ENCODE results near the gene GTF2H2C. TPM values are rescaled to one million over a fixed set of nuclear protein-coding genes. Genes with fewer than 3 reads are reported as not detected.

Gene GTF2H2C
- total RNA-seq, 4 donors from 2014 or later = 13.9 to 22.7 (median 16.3) TPM

- H3K27me3 ChIP-seq = no peaks in the 10 kb centered on the region
- 84% methylated on average over 7 of the region's 7 CpGs for WGBS
- no peak overlapping the region for H3K4me3 ChIP-seq
- H3K27ac ChIP-seq (replicated peaks in 1 of 4) = no peak overlapping the region
- no peaks in the 10 kb centered on the region for H3K9me3 ChIP-seq
- DNase-seq (ENCODE audit: extremely low spot score) = no peak
- TF ChIP-seq POLR2A (IDR thresholded peaks at IDR 0.05; ENCODE audit: low read depth) (no peak), EP300 (IDR thresholded peaks at IDR 0.05) (no peak), POLR2AphosphoS5 (IDR thresholded peaks at IDR 0.05) (no peak)
- TF ChIP-seq, protein P1, sequence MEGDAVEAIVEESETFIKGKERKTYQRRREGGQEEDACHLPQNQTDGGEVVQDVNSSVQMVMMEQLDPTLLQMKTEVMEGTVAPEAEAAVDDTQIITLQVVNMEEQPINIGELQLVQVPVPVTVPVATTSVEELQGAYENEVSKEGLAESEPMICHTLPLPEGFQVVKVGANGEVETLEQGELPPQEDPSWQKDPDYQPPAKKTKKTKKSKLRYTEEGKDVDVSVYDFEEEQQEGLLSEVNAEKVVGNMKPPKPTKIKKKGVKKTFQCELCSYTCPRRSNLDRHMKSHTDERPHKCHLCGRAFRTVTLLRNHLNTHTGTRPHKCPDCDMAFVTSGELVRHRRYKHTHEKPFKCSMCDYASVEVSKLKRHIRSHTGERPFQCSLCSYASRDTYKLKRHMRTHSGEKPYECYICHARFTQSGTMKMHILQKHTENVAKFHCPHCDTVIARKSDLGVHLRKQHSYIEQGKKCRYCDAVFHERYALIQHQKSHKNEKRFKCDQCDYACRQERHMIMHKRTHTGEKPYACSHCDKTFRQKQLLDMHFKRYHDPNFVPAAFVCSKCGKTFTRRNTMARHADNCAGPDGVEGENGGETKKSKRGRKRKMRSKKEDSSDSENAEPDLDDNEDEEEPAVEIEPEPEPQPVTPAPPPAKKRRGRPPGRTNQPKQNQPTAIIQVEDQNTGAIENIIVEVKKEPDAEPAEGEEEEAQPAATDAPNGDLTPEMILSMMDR (IDR thresholded peaks at IDR 0.05) = no peak
- H3K4me1 ChIP-seq = no peaks in the 10 kb centered on the region
- intact Hi-C loops (cut with DNase I) = no loop called here
- no peaks in the 10 kb centered on the region for H3K36me3 ChIP-seq
These were observed 32.7 kb upstream of the GTF2H2C start for GRCh38 chr5:69527128-69527770.

DNA sequence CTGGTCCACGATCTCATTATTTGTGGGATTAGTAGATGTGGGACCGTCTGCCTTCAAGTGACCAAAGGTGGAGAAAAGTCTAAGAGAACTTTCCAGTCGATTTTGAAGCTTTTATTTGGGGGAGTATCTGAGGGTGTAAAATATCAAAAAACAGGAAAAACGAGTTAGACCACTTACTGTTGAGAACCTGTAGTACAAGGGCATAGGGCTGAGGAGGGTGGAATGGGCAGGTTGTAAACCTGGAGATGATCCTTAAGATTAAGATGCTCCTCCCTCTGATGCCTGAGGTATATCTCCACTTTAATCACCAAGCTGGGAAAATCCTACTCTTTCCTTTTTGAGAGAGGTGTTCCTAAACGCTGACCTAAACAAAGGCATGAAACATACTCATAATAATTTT is 32.0 kb upstream of the GTF2H2C start:
- TF ChIP-seq, protein P1 (IDR thresholded peaks at IDR 0.05) = no peak
- TF ChIP-seq EP300 (IDR thresholded peaks at IDR 0.05) = no peak
- no peak for TF ChIP-seq POLR2AphosphoS5 (IDR thresholded peaks at IDR 0.05)
- no peak for TF ChIP-seq POLR2A (IDR thresholded peaks at IDR 0.05; ENCODE audit: low read depth)
- Histone ChIP-seq H3K27me3 (no peaks in the 10 kb centered on the region), H3K9me3 (no peaks in the 10 kb centered on the region), H3K4me1 (no peaks in the 10 kb centered on the region), H3K4me3 (no peak overlapping the region), H3K27ac (replicated peaks in 1 of 4) (no peak overlapping the region), H3K36me3 (no peaks in the 10 kb centered on the region)
- intact Hi-C loops (cut with DNase I) = no loop called here
- no peak for DNase-seq (ENCODE audit: extremely low spot score)
- 74% methylated on average over 5 of the region's 5 CpGs for WGBS

GRCh38 chr5:69528609-69529008 is 31.4 kb upstream of the GTF2H2C start:
- no peaks in the 10 kb centered on the region for H3K4me1 ChIP-seq
- H3K27me3 ChIP-seq = no peaks in the 10 kb centered on the region
- WGBS = 81% methylated on average over 4 of the region's 4 CpGs
- intact Hi-C loops (cut with DNase I) = no loop called here
- TF ChIP-seq EP300 (IDR thresholded peaks at IDR 0.05) (no peak), POLR2AphosphoS5 (IDR thresholded peaks at IDR 0.05) (no peak), POLR2A (IDR thresholded peaks at IDR 0.05; ENCODE audit: low read depth) (no peak)
- TF ChIP-seq, protein P1 (IDR thresholded peaks at IDR 0.05) = no peak
- H3K4me3 ChIP-seq = no peak overlapping the region
- H3K36me3 ChIP-seq = no peaks in the 10 kb centered on the region
- no peak for DNase-seq (ENCODE audit: extremely low spot score)
- H3K27ac ChIP-seq (replicated peaks in 1 of 4) = no peak overlapping the region
- H3K9me3 ChIP-seq = no peaks in the 10 kb centered on the region

DNA sequence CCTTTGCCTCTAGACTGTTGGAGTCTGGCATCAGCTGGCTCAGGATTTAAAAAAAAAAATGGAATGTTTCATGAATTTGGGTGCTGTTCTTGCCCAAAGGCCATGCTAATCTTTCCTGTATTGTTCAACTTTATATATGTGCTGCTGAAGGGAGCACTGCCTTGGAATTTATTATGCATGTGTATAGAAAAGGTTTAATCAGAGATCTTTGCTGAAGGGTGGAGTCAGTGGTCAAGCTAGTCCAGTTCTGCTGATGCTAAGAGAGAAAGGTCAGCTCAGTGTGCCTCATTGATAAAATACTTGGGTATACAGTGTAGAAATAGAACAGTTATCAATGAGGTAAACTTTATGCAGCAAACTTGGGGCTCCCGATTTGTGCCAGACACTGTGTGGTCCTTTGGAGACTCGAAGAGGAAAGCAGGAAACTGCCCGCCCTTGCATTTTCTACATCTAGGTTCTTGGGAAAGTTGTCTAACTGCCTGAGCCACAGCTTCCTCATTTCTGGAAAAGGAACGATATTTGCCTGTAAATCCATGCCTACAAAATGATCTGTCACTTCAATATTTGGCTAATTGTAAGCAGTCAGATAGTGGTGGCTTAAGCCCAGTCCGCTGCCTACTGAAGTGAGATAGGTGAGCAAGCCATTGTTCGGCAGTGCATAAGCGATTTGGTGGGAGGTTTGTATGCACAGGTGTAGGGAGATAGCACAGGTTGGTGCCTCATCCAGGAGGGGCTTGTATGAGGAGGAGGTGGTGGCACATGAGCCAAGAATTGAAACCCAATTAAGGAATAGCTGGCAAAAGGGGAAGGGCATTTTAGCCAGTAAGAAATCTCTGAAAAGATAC is 29.2 kb upstream of the GTF2H2C start:
- WGBS = 81% methylated on average over 7 of the region's 7 CpGs
- DNase-seq (ENCODE audit: extremely low spot score) = no peak
- intact Hi-C loops (cut with DNase I) = no loop called here
- H3K27me3 ChIP-seq = no peaks in the 10 kb centered on the region
- no peak for TF ChIP-seq POLR2A (IDR thresholded peaks at IDR 0.05; ENCODE audit: low read depth)
- TF ChIP-seq POLR2AphosphoS5 (IDR thresholded peaks at IDR 0.05) = no peak
- TF ChIP-seq, protein P1 (IDR thresholded peaks at IDR 0.05) = no peak
- no peak for TF ChIP-seq EP300 (IDR thresholded peaks at IDR 0.05)
- no peaks in the 10 kb centered on the region for H3K36me3 ChIP-seq
- H3K27ac ChIP-seq (replicated peaks in 1 of 4) = no peak overlapping the region
- H3K9me3 ChIP-seq = no peaks in the 10 kb centered on the region
- no peaks in the 10 kb centered on the region for H3K4me1 ChIP-seq
- H3K4me3 ChIP-seq = no peak overlapping the region
